HG02588 (cell line): ENCODE data around the gene SRGAP2B.
"Not testable (repeated sequence)": the region's sequence is repeated elsewhere in the genome, so short reads cannot be mapped to it uniquely, and the experiment has no call there.

ENCODE experiments used
- ATAC-seq: cut with Tn5 transposase; IDR thresholded peaks from one replicate; pipeline ENCODE4 v1.9.1; 2021; ENCODE audit warnings: mild to moderate bottlenecking, moderate library complexity; ENCODE audit not compliant: unreplicated experiment

Gene SRGAP2B

DNA sequence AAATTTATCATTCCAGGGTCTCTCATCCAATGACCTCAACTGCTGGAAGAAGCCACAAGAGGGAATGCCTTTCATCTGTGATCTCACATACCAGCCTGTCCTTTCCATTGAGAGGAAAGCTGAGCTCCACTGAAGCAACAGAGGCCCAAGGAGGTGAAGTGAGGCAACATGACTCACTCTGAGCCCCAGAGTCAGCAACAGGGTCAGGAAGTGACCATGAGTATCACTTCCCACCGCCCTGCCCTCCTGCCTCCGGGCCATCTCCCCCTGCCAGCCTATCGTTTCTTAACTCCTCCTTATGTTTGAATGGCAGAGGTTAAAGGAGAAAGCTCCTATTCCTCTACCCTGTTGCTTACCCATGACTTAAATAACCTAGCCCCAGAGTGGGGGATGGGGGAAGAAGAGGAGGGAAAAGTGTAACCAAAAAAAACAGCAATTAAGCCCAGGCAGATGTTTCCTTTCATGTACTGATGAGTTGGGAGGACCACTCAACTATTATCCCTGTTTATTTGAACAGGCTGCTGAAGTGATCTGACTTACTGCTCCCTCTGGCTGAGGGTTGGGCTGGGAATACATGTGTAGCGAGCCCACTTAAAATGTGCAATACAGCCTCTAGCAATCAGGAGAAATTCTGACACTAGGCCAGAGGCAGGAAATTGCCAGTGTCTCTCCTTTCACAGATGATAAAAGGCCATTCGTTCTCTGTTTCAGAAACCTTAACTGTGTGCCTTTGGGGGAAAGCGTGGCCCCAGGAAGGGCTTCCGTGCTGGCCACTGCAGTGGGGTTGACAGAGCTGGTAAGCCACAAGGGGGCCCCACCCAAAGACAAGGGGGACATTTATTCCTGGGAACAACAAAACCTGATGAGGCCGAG lies 177.7 kb downstream of the SRGAP2B start:
- not testable (repeated sequence) for ATAC-seq

DNA sequence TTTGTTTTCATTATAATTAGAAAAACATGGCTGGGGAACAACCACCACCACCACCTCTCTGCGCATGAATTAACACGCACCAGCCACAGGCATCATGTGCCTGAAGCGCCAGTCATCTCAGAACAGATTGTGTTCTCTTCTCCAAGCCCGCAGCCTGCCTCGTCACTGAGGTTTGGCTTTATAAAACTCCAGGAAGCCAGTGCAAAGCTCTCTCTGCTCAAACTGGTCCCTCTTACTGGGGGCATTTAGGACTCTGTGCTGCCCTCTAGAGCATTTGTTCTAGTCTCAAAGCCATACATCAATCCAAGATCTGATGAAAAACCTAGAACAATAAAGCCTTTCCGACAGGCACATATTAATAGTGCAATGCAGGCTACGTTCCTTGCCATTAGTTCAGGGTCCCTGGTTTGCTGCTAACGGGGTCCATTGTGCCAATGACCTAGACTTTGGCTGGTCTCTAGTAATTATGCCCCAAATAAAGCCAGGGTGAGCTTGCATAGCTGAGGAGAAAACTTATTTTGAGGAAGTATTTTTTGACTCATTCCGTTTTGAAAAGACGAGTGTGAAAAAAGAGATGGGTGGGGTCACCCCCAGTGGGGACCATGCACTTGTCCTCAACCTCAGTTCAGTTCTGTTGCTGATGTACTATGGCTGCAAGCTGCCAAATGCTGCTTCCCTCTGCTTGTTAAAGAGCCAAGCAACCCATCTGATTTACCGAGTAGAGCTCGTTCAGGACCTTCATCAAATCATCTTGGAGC lies 181.0 kb downstream of the SRGAP2B start:
- ATAC-seq: peak; percentile 75

GRCh38 chr1:144913458-144913857 lies 181.7 kb downstream of the SRGAP2B start:
- ATAC-seq: not testable (repeated sequence)

DNA sequence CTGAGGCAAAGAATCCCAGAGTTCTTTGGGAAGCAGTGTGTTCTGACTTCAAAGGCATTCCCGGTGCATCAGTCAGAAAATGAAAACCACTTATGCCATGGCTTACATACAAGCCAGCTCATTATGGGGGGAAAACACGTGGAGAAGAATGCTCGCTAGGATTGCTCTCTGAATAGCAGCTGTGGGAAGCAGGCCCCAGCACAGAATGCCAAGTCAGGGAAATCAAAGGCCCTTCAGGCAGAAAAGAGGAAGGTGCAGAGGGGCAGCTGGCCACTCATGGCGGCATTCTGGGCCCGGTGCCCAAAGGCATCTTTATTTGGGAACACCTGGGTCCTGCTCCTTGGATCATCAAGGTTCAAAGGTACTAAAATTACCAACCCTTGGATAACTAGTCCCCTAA lies 184.4 kb downstream of the SRGAP2B start:
- ATAC-seq: not testable (repeated sequence)

- ATAC-seq: not testable (repeated sequence)
Measured at GRCh38 chr1:144900841-144901240, 194.3 kb downstream of the SRGAP2B start.

- ATAC-seq: not testable (repeated sequence)
Measured at GRCh38 chr1:144894454-144895201, 200.5 kb downstream of the SRGAP2B start.

- ATAC-seq: not testable (repeated sequence)
Measured at GRCh38 chr1:144893710-144894438, 201.3 kb downstream of the SRGAP2B start.

- not testable (repeated sequence) for ATAC-seq
Measured at GRCh38 chr1:144893062-144893461, 202.1 kb downstream of the SRGAP2B start.

GRCh38 chr1:144889450-144890115 lies 205.5 kb downstream of the SRGAP2B start:
- not testable (repeated sequence) for ATAC-seq

DNA sequence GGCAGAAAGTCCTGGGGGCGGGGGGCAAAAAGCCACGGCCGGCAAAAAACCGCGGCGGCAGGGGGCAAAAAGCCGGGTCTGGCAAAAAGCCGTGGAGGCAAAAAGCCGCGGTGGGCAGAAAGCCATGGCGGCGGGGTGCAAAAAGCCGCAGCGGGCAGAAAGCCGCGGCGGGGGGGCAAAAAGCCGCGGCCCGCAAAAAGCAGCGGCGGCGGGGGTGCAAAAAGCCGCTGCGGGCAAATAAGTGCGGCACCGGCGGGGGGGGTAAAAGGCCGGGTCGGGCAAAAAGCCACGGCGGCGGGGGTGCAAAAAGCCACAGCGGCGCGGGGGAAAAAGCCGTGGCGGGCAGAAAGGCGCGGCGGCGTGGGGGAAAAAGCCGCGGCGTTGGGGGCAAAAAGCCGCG lies 212.1 kb downstream of the SRGAP2B start:
- ATAC-seq: not testable (repeated sequence)

- ATAC-seq: not testable (repeated sequence)
Measured at GRCh38 chr1:144882343-144882742, 212.8 kb downstream of the SRGAP2B start.

DNA sequence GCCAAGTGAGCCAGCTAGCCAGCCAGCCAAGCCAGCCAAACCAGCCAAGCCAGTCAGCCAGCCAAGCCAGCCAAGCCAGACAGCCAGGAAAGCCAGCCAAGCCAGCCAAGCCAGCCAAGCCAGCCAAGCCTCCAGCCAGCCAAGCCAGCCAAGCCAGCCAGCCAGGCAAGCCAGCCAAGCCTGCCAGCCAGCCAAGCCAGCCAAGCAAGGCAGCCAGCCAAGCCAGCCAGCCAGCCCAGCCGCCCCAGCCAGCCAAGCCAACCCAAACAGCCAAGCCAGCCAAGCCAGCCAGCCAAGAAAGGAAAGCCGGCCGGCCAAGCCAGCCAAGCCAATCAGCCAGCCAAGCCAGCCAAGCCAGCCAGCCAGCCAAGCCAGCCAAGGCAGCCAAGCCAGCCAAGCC lies 236.5 kb downstream of the SRGAP2B start:
- ATAC-seq: not testable (repeated sequence)
